K562 (cell line): ENCODE results near the gene HEPHL1. TPM values are rescaled to one million over a fixed set of nuclear protein-coding genes. Genes with fewer than 3 reads are reported as not detected.
A peak's percentile ranks its signal among the peaks of the same experiment; 100 is the strongest.
"Not testable (repeated sequence)": the region's sequence is repeated elsewhere in the genome, so short reads cannot be mapped to it uniquely, and the experiment has no call there.

ENCODE experiments used
- ATAC-seq: fragments of 200-7000 bp; cut with Tn5 transposase; 3 replicates; pipeline ENCODE4 v1.9.1; 2020; ENCODE audit warnings: moderate library complexity
- BruUV-seq: library from RNA; stranded (reverse); fragments of 400-500 nt; replicated peaks from 2 replicates; lab custom pipeline; 2021; lab: Mats Ljungman, UMichigan
- CTCF ChIA-PET: fragments of 300-600 bp; formaldehyde crosslinking; extraction: SDS; loops from one replicate; lab custom pipeline; 2021; ENCODE audit warnings: low intra/inter-chr PET ratio; lab: Yijun Ruan, JAX
- POLR2A ChIA-PET: fragments of 300-600, 350-650 bp; sonication (Branson Sonifier 250); formaldehyde crosslinking; extraction: SDS; loops from one replicate; lab custom pipeline; 2021; ENCODE audit warnings: antibody characterized with exemption, inconsistent platforms; lab: Yijun Ruan, JAX
- DNase-seq, 4 experiments: peaks; one replicate each; pipeline versions ENCODE4 v3.0.0 to v3.0.0-alpha.2; 2011 to 2018; ENCODE audit warnings: low spot score in 3 of 4, mixed read lengths in 3 of 4; ENCODE audit errors: extremely low read depth in 1 of 4
- FAIRE-seq: peaks from 2 replicates; lab custom pipeline; 2011; peaks lifted over from hg19 to GRCh38; lab: Jason Lieb, UNC
- H2AFZ ChIP-seq: 2 replicates; pipeline ENCODE4 v1.6.0; 2011; ENCODE audit warnings: low read depth, low read length, control low read depth, inconsistent platforms
- H3K27ac ChIP-seq: fragments of 200-600 bp; 3 replicates; pipeline ENCODE4 v1.8.0; 2011; ENCODE audit warnings: low read depth, mild to moderate bottlenecking, control low read depth, inconsistent platforms, low read length, moderate library complexity, mixed read lengths; ENCODE audit errors: extremely low read depth
- H3K27me3 ChIP-seq, 2 experiments: fragments of 300-600 bp in 1 of 2; 2 replicates in 1 of 2; 3 replicates in 1 of 2; pipeline versions ENCODE4 v1.6.0 to v1.8.0; 2011; ENCODE audit warnings: inconsistent platforms in 2 of 2, low read length in 2 of 2, mild to moderate bottlenecking in 1 of 2, mixed read lengths in 1 of 2, moderate library complexity in 1 of 2; ENCODE audit not compliant: control insufficient read depth in 2 of 2, insufficient read depth in 2 of 2
- H3K36me3 ChIP-seq: fragments of 300-600 bp; 3 replicates; pipeline ENCODE4 v1.8.0; 2011; ENCODE audit warnings: mild to moderate bottlenecking, low read length, inconsistent platforms; ENCODE audit not compliant: control insufficient read depth, insufficient read depth
- H3K4me1 ChIP-seq, 2 experiments: fragments of 200-600 bp in 1 of 2; replicated peaks in 1 of 2; 2 replicates in 1 of 2; 3 replicates in 1 of 2; pipeline versions ENCODE4 v1.5.1 to v1.8.0; 2011; ENCODE audit warnings: inconsistent platforms in 2 of 2, low read length in 2 of 2, mild to moderate bottlenecking in 1 of 2, mixed read lengths in 1 of 2, moderate library complexity in 1 of 2; ENCODE audit not compliant: control insufficient read depth in 2 of 2, insufficient read depth in 2 of 2
- H3K4me2 ChIP-seq: 2 replicates; pipeline ENCODE4 v1.6.1; 2011; ENCODE audit warnings: low read length, control low read depth, inconsistent platforms, mixed read lengths; ENCODE audit not compliant: insufficient read depth
- H3K4me3 ChIP-seq: fragments of 200-600 bp; sonication (generic), shearing (Covaris generic); 2 replicates; pipeline ENCODE4 v1.5.1; 2016; ENCODE audit warnings: control low read depth, inconsistent platforms
- H3K79me2 ChIP-seq: fragments of 200-600 bp; 3 replicates; pipeline ENCODE4 v1.8.0; 2011; ENCODE audit warnings: low read length, inconsistent platforms; ENCODE audit not compliant: control insufficient read depth, insufficient read depth
- H3K9ac ChIP-seq, 2 experiments: 2 replicates each; pipeline versions ENCODE4 v1.6.0 to v1.6.1; 2011; ENCODE audit warnings: low read depth in 2 of 2, low read length in 2 of 2, control low read depth in 1 of 2, inconsistent platforms in 1 of 2, mild to moderate bottlenecking in 1 of 2, mixed read lengths in 1 of 2; ENCODE audit not compliant: insufficient read depth in 1 of 2
- H3K9me1 ChIP-seq: one replicate; pipeline ENCODE4 v1.6.0; 2011; ENCODE audit warnings: inconsistent platforms, mild to moderate bottlenecking, low read length, moderate library complexity; ENCODE audit not compliant: control insufficient read depth, insufficient read depth
- H3K9me3 ChIP-seq: replicated peaks from 2 replicates; pipeline ENCODE4 v1.5.1; 2011; ENCODE audit warnings: low read depth, low read length, inconsistent platforms; ENCODE audit not compliant: control insufficient read depth, insufficient read depth
- H4K20me1 ChIP-seq: replicated peaks from 2 replicates; pipeline ENCODE4 v1.6.1; 2011; ENCODE audit warnings: low read length, inconsistent platforms, mixed read lengths; ENCODE audit not compliant: control insufficient read depth, insufficient read depth
- WGBS: fragments of 100-300 bp; shearing (Covaris generic); methylation state at CpG from one replicate; pipeline ENCODE4 v1.1.6; 2016; ENCODE audit warnings: low coverage, mixed read lengths; ENCODE audit not compliant: insufficient coverage; ENCODE audit errors: missing lambda C conversion rate; 5-methylcytosine and 5-hydroxymethylcytosine counted together
- in situ Hi-C: fragments of 300-500 bp; cut with MboI; formaldehyde crosslinking; loops from 4 replicates; pipeline ENCODE4 v1.15.0; 2018; ENCODE audit warnings: inconsistent platforms, mixed read lengths
- intact Hi-C: fragments of 100-400 bp; cut with micrococcal nuclease; formaldehyde crosslinking; loops from 2 replicates; pipeline ENCODE4 v1.14.2; 2022
- polyA plus RNA-seq, 8 experiments: library from polyadenylated mRNA; depleted of rRNA in 4 of 8; stranded (reverse) in 5 of 8; unstranded in 3 of 8; fragments of >200 nt; fragmentation: Nextera tagmentation in 2 of 8; fragmentation: Illumina TruSeq in 1 of 8; extraction: Ambion mirVana in 2 of 8; extraction: Trizol in 1 of 8; gene quantifications; 2 replicates each; pipeline versions ENCODE4 v1.2.1 to v1.2.3, GENCODE V29; 2011 to 2014; ENCODE audit warnings: inconsistent platforms in 1 of 8, missing spikeins in 1 of 8
- small RNA-seq: library from RNA; depleted of rRNA; stranded (forward); fragments of <200 nt; gene quantifications from one replicate; pipeline ENCODE3, GENCODE V24; 2014
- total RNA-seq, 7 experiments: library from RNA; depleted of rRNA in 6 of 7; stranded (reverse); fragments of >200 nt in 6 of 7; fragmentation: Illumina TruSeq in 2 of 7; extraction: Trizol in 2 of 7; gene quantifications; 2 replicates each; pipeline versions ENCODE4 v1.2.1 to v1.2.3, GENCODE V29; 2011 to 2021; ENCODE audit warnings: low replicate concordance in 1 of 7
- TF ChIP-seq, protein P1 (sequence below), 2 experiments: fragments of 450-650 bp; IDR thresholded peaks; 2 replicates each; pipeline ENCODE4 v1.6.1; 2018; ENCODE audit warnings: mild to moderate bottlenecking in 2 of 2, low read depth in 1 of 2; ENCODE audit not compliant: partially characterized antibody in 2 of 2

Gene HEPHL1
- total and polyA plus RNA-seq, 9 of the 15 experiments (the other 6 are each of a cell fraction or from before 2014, with no cell fraction given), result 0.01 TPM; not detected in 8

DNA sequence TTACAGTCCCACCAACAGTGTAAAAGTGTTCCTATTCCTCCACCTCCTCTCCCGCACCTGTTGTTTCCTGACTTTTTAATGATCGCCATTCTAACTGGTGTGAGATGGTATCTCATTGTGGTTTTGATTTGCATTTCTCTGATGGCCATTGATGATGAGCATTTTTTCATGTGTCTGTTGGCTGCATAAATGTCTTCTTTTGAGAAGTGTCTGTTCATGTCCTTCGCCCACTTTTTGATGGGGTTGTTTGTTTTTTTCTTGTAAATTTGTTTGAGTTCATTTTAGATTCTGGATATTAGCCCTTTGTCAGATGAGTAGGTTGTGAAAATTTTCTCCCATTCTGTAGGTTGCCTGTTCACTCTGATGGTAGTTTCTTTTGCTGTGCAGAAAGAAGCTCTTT, 136.2 kb downstream of the HEPHL1 start:
- POLR2A ChIA-PET, H3K9me3 ChIP-seq, CTCF ChIA-PET, H2AFZ ChIP-seq, DNase-seq, in situ Hi-C loops, ATAC-seq, FAIRE-seq, H3K4me2 ChIP-seq, BruUV-seq, H4K20me1 ChIP-seq, H3K79me2 ChIP-seq, intact Hi-C loops, H3K9ac ChIP-seq, H3K36me3 ChIP-seq, H3K4me3 ChIP-seq, H3K27ac ChIP-seq, H3K4me1 ChIP-seq, H3K27me3 ChIP-seq, H3K9me1 ChIP-seq: not testable (repeated sequence)
- WGBS, result 66% methylated on average over 2 of the region's 3 CpGs
- TF ChIP-seq, protein P1, sequence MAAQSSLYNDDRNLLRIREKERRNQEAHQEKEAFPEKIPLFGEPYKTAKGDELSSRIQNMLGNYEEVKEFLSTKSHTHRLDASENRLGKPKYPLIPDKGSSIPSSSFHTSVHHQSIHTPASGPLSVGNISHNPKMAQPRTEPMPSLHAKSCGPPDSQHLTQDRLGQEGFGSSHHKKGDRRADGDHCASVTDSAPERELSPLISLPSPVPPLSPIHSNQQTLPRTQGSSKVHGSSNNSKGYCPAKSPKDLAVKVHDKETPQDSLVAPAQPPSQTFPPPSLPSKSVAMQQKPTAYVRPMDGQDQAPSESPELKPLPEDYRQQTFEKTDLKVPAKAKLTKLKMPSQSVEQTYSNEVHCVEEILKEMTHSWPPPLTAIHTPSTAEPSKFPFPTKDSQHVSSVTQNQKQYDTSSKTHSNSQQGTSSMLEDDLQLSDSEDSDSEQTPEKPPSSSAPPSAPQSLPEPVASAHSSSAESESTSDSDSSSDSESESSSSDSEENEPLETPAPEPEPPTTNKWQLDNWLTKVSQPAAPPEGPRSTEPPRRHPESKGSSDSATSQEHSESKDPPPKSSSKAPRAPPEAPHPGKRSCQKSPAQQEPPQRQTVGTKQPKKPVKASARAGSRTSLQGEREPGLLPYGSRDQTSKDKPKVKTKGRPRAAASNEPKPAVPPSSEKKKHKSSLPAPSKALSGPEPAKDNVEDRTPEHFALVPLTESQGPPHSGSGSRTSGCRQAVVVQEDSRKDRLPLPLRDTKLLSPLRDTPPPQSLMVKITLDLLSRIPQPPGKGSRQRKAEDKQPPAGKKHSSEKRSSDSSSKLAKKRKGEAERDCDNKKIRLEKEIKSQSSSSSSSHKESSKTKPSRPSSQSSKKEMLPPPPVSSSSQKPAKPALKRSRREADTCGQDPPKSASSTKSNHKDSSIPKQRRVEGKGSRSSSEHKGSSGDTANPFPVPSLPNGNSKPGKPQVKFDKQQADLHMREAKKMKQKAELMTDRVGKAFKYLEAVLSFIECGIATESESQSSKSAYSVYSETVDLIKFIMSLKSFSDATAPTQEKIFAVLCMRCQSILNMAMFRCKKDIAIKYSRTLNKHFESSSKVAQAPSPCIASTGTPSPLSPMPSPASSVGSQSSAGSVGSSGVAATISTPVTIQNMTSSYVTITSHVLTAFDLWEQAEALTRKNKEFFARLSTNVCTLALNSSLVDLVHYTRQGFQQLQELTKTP (IDR thresholded peaks at IDR 0.05; ENCODE audit: low read depth in 1 of 2, partially characterized antibody in 2 of 2), result peak in 1 of 2 experiments; percentile 95

Small RNAs within 50 kb of the gene (small RNA-seq; reads per million reads assigned to genes)
- gene AP002795.1, result not detected

Other genes starting within 250 kb of the HEPHL1 start
- gene MED17, start 237.1 kb upstream of the HEPHL1 start, total RNA-seq (2014; rRNA removed), result 29.8 and 30.7 TPM in 2 replicates
- 34.5 and 35.1 TPM in 2 replicates for gene MED17, start 237.1 kb upstream of the HEPHL1 start, total RNA-seq (2014; rRNA removed; fragmentation: Illumina TruSeq; extraction: Trizol)
- 31.5 and 32.4 TPM in 2 replicates for gene MED17, start 237.1 kb upstream of the HEPHL1 start, total RNA-seq (2015; rRNA removed; fragmentation: Illumina TruSeq; extraction: Trizol)
- 34.7 and 35.0 TPM in 2 replicates for gene MED17, start 237.1 kb upstream of the HEPHL1 start, total RNA-seq (2021)
- 20.3 and 22.0 TPM in 2 replicates for gene MED17, start 237.1 kb upstream of the HEPHL1 start, polyA plus RNA-seq (2011; rRNA removed)
- gene MED17, start 237.1 kb upstream of the HEPHL1 start, polyA plus RNA-seq (2014; fragmentation: Illumina TruSeq; extraction: Trizol), result 22.1 and 26.8 TPM in 2 replicates
- 1 to 10 TPM; 6.7 to 7.7 TPM for gene MED17, start 237.1 kb upstream of the HEPHL1 start, polyA plus RNA-seq (2014; fragmentation: Nextera tagmentation; extraction: Ambion mirVana)
- 21.5 and 21.7 TPM in 2 replicates for gene MED17, start 237.1 kb upstream of the HEPHL1 start, polyA plus RNA-seq (2014; rRNA removed)
- gene VSTM5, start 170.7 kb upstream of the HEPHL1 start, total RNA-seq (2014; rRNA removed), result not detected in 2 replicates
- not detected in 2 replicates for gene VSTM5, start 170.7 kb upstream of the HEPHL1 start, total RNA-seq (2014; rRNA removed; fragmentation: Illumina TruSeq; extraction: Trizol)
- gene VSTM5, start 170.7 kb upstream of the HEPHL1 start, total RNA-seq (2015; rRNA removed; fragmentation: Illumina TruSeq; extraction: Trizol), result not detected in 2 replicates
- not detected in 2 replicates for gene VSTM5, start 170.7 kb upstream of the HEPHL1 start, total RNA-seq (2021)
- not detected in 2 replicates for gene VSTM5, start 170.7 kb upstream of the HEPHL1 start, polyA plus RNA-seq (2011; rRNA removed)
- gene VSTM5, start 170.7 kb upstream of the HEPHL1 start, polyA plus RNA-seq (2014; fragmentation: Illumina TruSeq; extraction: Trizol), result not detected in 2 replicates
- gene VSTM5, start 170.7 kb upstream of the HEPHL1 start, polyA plus RNA-seq (2014; fragmentation: Nextera tagmentation; extraction: Ambion mirVana), result under 1 TPM in 1 of 2 experiments, not detected in 1; 0.01 TPM
- not detected in 2 replicates for gene VSTM5, start 170.7 kb upstream of the HEPHL1 start, polyA plus RNA-seq (2014; rRNA removed)
- 10.4 and 12.8 TPM in 2 replicates for gene PANX1, start 107.5 kb downstream of the HEPHL1 start, total RNA-seq (2014; rRNA removed)
- 13.9 and 15.2 TPM in 2 replicates for gene PANX1, start 107.5 kb downstream of the HEPHL1 start, total RNA-seq (2014; rRNA removed; fragmentation: Illumina TruSeq; extraction: Trizol)
- 14.4 and 14.8 TPM in 2 replicates for gene PANX1, start 107.5 kb downstream of the HEPHL1 start, total RNA-seq (2015; rRNA removed; fragmentation: Illumina TruSeq; extraction: Trizol)
- 12.7 and 13.3 TPM in 2 replicates for gene PANX1, start 107.5 kb downstream of the HEPHL1 start, total RNA-seq (2021)
- 6.3 and 9.5 TPM in 2 replicates for gene PANX1, start 107.5 kb downstream of the HEPHL1 start, polyA plus RNA-seq (2011; rRNA removed)
- gene PANX1, start 107.5 kb downstream of the HEPHL1 start, polyA plus RNA-seq (2014; fragmentation: Illumina TruSeq; extraction: Trizol), result 9.9 and 10.1 TPM in 2 replicates
- 1 to 10 TPM; 1.9 to 2.7 TPM for gene PANX1, start 107.5 kb downstream of the HEPHL1 start, polyA plus RNA-seq (2014; fragmentation: Nextera tagmentation; extraction: Ambion mirVana)
- gene PANX1, start 107.5 kb downstream of the HEPHL1 start, polyA plus RNA-seq (2014; rRNA removed), result 6.5 and 8.4 TPM in 2 replicates